Stimulated activated CD4-positive, alpha-beta T cell treated with anti-CD3 and anti-CD28 coated beads, Interleukin-1b, Interleukin-23, amount 100 ng/mL, for 24 hours (primary cell): ENCODE measurements around the gene ZNF148.
"Not testable (repeated sequence)": the region's sequence is repeated elsewhere in the genome, so short reads cannot be mapped to it uniquely, and the experiment has no call there.

ENCODE experiments used
- DNase-seq, 4 experiments: peaks; one replicate each; pipeline ENCODE4 v3.0.0-alpha.2; 2020; ENCODE audit warnings: low read depth in 4 of 4, low spot score in 1 of 4

ZNF148 gene

DNA sequence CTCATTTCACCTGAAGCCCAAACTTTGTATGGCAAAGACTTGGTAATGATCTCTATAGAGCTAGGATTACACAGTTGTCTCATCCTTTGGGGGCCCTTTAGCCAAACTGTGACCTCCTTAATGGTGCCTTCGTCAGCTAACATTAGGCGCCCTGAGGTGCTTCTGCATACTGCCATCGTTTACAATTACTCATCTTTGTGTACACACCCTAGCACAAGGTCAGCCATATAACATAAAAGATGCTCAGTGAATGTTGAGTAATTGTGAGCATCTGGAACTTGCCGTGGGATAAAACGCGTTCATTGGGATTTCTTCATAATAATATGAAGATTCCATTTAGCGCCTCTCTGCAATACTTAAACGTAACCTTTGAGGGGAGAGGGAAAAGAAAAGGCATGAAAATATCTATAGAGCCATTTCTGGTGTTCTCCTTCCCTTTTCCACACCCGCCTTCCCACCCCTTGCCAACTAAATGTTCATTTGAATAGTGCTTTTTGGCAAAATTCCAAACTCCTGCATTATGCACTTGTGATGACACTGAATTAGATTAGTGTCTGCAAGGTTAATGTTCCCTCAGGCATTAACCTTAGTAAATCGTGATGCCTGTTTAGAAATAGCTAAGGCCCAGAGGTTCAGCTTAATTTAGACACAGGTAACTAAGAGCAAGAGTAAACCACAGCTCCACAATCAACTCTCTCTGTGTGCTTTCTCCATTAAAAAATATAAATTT is 990 bp upstream of the ZNF148 start:
- DNase-seq = no peak

DNA sequence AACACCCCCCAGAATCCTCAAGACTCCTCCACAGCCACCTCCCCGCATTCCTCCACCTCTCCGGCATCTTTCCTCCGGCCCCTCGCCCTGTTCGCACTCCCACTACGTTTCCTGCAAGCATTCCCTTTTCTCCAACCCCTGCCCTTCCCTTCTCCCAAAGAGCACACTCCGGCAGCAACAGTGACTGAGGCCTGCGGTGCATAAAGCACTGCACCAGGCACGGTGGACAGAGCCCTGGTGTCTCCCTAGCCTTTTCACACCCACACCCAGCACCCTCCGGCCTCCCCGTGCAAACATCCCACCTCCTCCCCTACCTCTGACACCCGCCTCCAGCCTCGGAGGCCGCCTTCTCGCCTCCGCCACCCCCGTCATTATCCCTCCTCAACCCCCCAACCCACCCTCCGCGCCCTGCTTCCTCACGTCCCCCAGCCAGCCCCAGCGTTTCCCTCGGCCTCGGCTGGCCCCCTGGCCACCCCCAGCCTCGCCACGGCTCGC is 577 bp downstream of the ZNF148 start:
- DNase-seq = peak in 2 of 4 experiments; percentile 9 to 11

DNA sequence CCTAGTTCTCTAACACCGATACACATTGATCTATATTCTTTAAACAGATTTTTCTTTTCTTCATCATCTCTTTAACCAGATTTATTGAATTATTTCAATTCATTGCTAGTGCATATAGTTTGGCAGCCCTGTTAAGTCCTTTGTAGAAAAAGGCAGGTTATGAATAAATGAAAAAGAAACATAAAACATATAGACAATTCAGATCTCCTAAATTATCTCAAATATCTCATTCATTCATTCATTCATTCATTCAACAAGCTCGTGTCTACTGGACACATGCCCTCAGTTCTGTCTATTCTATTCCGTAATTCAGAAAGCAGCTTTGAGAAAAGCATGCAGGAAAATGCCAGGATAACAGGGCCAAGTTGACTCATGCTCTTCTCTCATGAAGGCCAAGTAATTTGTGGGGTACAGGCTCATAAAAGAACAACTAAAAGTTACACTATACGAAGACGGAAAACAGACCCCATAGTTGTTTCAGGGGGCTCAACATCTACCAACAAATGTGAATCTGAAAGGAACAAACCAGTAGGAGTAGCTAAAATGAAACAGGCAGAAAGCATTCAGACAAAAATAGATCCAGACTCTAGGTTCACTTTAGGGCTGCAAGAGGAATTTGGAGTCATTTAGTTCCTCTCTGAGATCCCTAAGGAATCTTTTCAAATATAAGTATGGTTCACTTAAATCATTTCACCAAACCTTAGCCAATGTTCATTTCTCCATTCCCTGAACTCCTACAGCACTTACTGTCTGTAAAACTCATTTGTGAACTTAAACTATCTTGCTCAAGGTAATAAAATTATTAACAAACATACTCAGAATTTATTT is 7.5 kb downstream of the ZNF148 start:
- DNase-seq = no peak

DNA sequence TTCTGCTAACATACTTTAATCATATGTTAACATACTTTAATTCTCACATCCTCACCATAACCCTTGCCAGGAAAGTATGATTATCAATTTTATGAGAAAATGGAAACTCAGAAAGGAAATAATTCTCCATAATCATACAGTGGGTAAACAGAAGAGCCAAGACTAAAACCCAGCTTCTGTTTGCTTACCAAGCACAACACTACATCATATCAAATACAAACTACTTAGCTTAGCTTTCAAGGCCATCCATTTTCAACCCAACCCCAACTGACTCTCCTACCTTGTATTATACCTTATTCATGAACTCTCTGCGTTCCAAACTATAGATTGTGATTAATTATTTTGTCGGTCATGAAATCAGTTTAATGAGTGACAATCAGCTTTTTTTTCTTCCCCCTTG is 9.0 kb downstream of the ZNF148 start:
- no peak for DNase-seq

DNA sequence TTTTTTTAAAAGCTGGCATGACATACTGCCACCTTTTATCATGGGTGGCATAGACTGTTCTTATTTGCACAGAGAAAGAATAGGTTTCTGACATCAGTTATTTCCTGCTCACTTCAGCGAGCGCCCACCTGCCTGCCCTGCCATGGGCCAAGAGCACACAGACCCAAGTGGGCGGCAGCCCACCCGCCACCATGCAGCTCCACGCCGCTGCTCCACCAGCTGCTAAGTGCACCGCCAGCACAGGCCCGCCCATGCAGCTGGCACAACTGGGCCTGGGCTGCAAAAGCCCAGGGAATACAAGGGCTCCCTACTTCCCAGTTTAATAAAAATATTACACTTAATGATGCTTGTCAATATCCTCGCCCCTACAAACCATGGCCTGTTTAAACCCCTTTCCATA is 15.4 kb downstream of the ZNF148 start:
- no peak for DNase-seq

DNA sequence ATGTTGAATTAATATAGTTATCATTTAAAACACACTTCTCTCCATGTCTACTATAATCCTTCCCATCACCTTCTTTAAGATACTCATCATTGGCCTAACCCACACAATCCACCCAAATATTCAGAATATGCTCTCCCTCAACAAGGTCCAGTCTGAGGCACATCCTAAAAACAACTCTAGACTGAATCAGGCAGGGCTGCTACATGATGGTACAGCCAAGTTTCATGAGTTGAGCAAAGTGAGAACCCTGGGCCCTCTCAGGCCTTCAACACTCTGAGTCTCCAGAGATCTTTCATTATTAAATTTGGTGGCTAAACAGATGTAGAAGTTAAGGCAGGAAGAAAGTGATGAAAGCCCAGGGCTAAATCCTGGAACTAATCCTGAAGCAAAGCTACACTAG is 16.2 kb downstream of the ZNF148 start:
- no peak for DNase-seq

DNA sequence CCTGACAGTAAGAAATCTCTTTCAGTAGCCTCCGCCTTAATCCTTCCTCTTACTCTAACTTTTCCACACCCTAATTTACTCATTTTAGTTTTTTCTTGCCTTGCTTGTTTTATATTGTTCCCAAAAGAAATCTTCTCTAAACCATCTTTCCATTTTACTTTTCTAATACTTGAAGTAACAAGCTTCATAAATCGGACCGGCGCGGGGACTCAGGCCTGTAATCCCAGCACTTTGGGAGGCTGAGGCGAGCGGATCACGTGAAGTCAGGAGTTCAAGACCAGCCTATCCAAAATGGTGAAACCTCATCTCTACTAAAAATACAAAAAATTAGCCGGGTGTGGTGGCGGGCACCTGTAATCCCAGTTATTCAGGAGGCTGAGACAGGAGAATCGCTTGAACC is 17.3 kb downstream of the ZNF148 start:
- no peak for DNase-seq

DNA sequence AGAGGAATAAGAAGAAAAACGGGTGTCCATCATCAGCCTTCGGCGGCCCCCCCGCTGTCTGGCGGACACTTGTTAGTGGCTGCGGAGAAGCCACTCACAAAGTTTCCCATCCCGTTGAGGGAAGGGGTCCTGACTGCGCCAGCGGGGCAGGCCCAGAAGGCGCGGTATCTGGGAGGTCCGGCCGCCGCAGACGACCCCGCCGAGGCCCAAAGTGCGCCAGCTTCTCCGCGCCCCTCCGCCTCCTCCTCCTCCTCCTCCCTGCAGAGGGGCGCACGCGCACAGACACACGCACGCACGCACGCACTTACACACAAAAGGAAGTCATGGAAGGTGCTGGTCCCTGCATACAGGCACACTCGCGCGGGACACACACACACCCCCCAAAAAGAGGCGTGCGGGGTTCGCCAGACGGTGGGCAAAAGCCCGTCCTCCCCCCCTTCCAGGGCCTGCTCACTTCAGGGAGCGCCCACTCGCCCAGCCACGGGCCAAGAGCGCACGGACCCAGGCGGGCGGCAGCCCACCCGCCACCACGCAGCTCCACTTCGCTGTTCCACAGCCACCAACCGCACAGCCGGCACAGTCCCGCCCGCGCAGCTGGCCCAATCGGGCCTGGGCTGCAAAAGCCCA is 18.0 kb downstream of the ZNF148 start:
- peak; percentile 28 to 45 (median 39) for DNase-seq

DNA sequence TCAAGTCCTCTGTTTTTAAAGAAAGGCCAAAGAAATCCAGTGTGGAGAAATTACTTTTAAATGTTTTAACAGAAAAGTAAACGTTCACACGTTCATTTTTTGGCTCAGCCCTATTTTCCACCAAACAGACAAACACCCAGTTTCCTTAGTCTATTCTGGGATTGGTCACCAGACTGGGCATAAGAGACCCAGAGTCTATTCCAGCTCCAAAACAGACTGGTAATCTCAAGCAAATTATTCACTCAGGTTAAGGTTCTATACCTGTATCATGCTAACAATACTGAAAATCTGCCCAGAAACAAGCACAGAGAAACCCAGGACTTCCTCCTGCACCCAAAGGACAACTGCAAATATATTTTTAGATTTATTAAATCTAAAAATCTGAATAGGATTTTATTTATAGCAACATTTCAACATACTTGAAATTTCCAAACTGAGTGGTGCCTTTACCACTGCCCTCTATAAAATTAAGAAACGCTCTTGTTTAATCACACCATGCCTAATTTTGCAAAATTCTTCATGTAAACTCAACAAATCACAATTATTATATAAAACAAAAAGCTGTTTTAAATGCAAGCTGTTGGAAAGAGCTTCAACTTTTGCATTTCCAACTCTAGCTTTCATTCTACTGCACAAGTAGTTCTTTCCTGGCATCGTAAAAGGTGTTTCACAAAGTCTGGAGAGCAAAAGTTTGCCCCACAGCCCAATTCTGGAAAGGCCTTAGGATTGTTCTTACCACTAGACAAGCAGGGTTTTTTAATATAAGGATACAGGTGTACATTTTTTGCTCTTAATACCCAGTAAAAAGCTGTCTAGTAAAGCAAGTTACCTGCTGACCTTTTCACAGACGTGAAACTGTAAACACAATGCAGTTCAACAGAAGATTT is 18.7 kb downstream of the ZNF148 start:
- no peak for DNase-seq

DNA sequence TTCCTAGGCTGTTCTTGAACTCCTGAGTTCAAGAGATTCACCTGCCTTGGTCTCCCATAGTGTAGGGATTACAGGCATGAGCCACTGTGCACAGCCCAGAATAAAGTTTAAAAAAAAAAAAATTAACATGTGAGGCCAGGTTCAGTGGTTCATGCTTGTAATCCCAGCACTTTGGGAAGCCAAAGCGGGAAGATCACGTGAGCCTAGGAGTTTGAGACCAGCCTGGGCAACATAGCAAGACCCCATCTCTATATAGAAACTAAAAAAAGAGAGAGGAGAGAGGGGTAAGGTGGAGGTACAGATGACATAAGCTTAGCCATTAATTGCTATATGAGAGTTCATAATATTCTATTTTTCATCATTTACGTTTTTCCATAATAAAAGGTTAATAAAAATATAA is 21.5 kb downstream of the ZNF148 start:
- no peak for DNase-seq

DNA sequence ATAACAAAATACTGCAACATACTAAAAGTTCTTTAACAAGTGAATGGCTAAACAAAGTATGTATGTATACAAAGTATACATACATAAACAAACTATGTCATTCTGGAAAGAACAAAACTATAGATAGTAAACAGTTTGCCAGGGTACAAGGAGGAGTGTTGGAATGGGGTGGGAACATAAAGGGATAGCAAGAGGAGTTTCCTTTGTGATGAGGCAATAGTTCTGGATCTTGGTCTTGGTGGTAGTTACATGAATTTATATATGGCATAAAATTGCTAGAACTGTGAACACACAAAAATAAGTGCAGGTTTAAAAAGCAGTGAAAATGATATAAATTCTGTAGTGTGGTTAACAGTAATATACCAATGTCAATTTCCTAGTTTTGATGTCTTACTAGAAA is 22.0 kb downstream of the ZNF148 start:
- DNase-seq = no peak

DNA sequence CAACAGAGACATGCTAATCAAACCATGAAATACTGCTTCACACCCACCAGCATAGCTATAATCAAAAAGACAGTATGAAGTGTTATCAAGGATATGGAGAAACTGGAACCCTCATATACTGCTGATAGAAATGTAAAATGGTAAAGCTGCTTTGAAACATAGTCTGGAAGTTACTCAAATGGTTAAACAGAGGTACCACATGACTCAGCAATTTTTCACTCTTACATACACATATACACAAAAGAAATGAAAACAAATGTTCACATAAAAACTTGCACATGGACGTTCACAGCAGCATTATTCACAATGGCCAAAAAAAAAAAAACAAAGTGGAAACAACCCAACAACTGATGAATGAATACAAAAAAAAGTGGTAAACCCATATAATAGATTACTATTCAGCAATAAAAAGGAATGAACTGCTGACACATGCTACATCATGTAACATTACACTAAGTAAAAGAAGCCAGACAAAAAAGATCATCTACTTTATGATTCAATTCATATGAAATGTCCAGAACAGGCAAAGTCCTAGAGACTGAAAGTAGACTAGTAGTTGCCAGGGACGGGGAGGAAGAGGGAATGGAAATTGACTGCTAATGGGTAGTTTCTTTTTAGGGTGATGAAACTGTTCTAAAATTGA is 23.2 kb downstream of the ZNF148 start:
- no peak for DNase-seq

DNA sequence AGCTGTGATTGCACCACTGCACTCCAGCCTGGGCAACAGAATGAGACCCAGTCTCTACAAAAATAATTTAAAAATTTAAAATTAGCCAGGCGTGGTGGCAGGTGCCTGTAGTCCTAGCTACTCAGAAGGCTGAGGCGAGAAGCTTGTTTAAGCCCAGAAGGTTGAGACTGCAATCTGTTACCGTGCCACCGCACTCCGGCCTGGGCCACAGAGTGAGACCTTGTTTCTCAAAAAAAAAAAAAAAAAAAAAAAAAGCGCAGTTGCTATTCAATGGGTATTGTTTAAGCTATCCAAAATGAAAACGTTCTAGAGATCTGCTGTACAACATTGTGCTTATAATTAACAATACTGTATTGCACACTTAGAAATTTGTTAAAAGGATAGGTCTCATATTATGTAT is 24.0 kb downstream of the ZNF148 start:
- DNase-seq = no peak

DNA sequence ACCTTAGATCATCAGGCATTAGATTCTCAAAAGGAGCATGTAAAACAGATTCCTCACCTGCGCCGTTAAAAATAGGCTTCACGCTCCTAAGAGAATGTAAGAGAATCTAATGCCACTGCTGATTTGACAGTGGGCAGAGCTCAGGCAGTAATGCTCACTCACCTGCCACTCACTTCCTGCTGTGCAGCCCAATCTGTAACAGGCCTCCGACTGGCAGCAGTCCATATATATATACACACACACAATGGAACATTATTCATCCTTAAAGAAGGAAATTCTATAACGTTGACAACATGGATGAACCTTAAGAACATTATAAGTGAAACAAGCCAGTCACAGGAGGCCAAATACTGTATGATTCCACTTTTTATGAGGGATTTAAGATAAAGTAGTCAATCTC is 24.5 kb downstream of the ZNF148 start:
- no peak for DNase-seq

DNA sequence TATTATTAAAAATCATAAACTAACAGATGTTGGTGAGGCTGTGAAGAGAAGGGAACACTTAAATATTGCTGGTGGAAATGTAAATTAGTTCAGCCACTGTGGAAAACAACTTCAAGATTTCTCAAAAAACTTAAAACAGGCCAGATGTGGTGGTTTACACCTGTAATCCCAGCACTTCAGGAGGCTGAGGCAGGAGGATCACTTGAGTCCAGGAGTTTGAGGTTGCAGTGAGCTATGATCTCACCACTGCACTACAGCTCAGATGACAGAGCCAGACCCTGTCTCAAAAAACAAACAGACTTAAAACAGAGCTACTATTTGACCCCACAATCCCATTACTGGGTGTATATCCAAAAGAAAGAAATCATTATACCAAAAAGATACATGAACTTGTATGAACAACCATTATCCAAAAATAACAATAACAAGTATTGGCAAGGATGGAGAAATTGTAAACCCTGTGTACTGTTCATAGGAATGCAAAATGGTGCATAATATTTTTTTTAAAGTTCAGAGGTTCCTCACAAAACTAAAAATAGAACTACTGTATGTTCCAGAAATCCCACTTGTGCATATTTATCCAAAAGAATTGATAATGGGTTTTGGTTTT is 25.5 kb downstream of the ZNF148 start:
- no peak for DNase-seq

DNA sequence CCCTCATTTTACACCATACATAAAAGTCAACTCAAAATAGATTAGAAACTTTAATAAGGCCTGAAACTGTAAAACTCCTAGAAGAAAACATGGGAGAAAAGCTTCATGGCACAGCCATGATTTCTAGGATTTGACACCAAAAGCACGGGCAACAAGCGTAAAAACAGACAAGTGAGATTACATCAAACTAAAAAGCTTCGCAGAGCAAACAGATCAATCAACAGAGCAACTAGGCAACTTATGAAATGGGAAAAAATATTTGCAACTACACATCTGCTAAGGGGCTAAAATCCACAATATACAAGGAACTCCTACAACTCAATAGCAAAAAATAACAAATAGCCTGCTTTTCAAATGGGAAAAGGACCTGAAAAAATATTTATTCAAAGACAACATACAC is 26.1 kb downstream of the ZNF148 start:
- DNase-seq = no peak

DNA sequence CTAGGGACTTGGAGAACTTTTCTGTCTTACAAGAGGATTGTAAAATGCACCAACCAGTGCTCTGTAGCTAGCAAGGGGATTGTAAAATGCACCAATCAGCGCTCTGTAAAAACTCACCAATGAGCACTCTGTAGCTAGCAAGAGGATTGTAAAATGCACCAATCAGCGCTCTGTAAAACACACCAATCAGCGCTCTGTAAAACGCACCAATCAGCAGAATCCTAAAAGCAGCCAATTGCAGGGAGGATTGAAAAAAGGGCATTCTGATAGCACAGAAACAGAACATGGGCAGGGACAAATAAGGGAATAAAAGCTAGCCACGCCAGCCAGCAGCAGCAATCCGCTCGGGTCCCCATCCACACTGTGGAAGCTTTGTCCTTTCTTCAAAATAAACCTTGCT is 31.8 kb downstream of the ZNF148 start:
- not testable (repeated sequence) for DNase-seq

DNA sequence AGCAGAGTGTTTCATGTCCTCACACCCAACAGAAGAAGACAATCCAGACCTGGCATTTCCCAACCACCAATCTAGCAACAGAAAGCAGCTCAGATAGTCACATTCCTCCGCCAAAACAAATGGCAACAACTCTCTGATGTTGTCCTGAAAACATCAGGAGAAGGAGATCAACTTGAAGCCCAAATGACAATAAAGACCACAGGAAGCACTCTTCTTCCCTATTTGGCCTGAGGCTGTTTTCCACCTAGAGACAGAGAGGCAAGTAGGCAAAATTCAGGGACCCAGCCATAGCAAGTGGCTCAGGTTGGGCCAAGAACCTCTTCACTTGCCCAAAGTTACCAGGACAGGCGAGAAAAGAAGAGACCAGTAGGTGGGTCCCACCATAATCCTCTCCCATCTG is 35.0 kb downstream of the ZNF148 start:
- no peak for DNase-seq

DNA sequence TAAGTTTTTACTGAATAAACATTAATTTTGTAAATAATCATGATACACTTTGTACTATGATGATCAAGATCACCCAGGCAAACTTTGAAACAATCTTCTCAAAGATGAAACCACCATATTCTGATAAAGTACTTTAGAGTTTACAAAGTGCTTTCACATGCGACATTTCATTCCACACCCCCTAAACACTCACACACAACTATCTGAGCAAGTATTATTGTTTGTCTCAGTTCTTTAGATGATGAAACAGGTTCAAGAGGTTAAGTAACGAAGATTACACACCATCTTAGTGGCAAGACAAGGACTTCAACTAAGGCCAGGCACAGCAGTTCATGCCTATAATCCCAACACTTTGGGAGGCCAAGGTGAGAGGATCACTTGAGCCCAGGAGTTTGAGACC is 37.6 kb downstream of the ZNF148 start:
- DNase-seq = no peak
